Hindlimb muscle (tissue), 1 donor: ENCODE results near the gene DYTN. TPM values are rescaled to one million over a fixed set of nuclear protein-coding genes. Genes with fewer than 3 reads are reported as not detected.
"Not testable (repeated sequence)": the region's sequence is repeated elsewhere in the genome, so short reads cannot be mapped to it uniquely, and the experiment has no call there.

Experiments
- DNase-seq: peaks from one replicate; pipeline ENCODE4 v3.0.0-alpha.2; 2013
- polyA plus RNA-seq: library from polyadenylated mRNA; unstranded; fragments of 120-200 nt; gene quantifications from one replicate; pipeline ENCODE4 v1.2.1, GENCODE V29; 2013; ENCODE audit not compliant: insufficient read length

Gene DYTN
- not detected for polyA plus RNA-seq

GRCh38 chr2:206718296-206718695 is at the start of gene DYTN:
Gene DYTN, minus strand, starts transcription at chr2:206718396. Its CDS starts 117 bp downstream, at chr2:206718279.
- no peak for DNase-seq

GRCh38 chr2:206766057-206766930 is 48.1 kb upstream of the DYTN start:
- DNase-seq = no peak

GRCh38 chr2:206765242-206766056 is 47.3 kb upstream of the DYTN start, which contains the start of the genes FASTKD2 and MDH1B:
Gene FASTKD2, plus strand, starts transcription at chr2:206765606. Its CDS starts 1,088 bp downstream, at chr2:206766694.
Gene MDH1B, minus strand, starts transcription at chr2:206765328. Its CDS starts 57 bp downstream, at chr2:206765271.
- peak; percentile 94 for DNase-seq

- DNase-seq = no peak
Measured at GRCh38 chr2:206764673-206765241, 46.6 kb upstream of the DYTN start.

- DNase-seq = no peak
Measured at GRCh38 chr2:206756816-206757215, 38.6 kb upstream of the DYTN start.

GRCh38 chr2:206740800-206741199 is 22.6 kb upstream of the DYTN start:
- no peak for DNase-seq

GRCh38 chr2:206739271-206739670 is 21.1 kb upstream of the DYTN start:
- DNase-seq = no peak

GRCh38 chr2:206736935-206737334 is 18.7 kb upstream of the DYTN start:
- DNase-seq = no peak

GRCh38 chr2:206733341-206733740 is 15.1 kb upstream of the DYTN start:
- no peak for DNase-seq

GRCh38 chr2:206728277-206729199 is 10.3 kb upstream of the DYTN start:
- DNase-seq = no peak

- DNase-seq = no peak
Measured at GRCh38 chr2:206727287-206727686, 9.1 kb upstream of the DYTN start.

GRCh38 chr2:206723288-206723687 is 5.1 kb upstream of the DYTN start:
- no peak for DNase-seq

GRCh38 chr2:206721256-206721920 is 3.2 kb upstream of the DYTN start:
- DNase-seq = no peak

- no peak for DNase-seq
Measured at GRCh38 chr2:206716623-206717022, 1.6 kb downstream of the DYTN start.

- not testable (repeated sequence) for DNase-seq
Measured at GRCh38 chr2:206715183-206715582, 3.0 kb downstream of the DYTN start.

GRCh38 chr2:206713746-206714145 is 4.5 kb downstream of the DYTN start:
- no peak for DNase-seq

- DNase-seq = no peak
Measured at GRCh38 chr2:206708286-206708685, 9.9 kb downstream of the DYTN start.

- DNase-seq = no peak
Measured at GRCh38 chr2:206707164-206707701, 11.0 kb downstream of the DYTN start.

GRCh38 chr2:206701952-206702605 is 16.1 kb downstream of the DYTN start:
- DNase-seq = no peak

GRCh38 chr2:206700156-206700555 is 18.0 kb downstream of the DYTN start:
- DNase-seq = no peak
